Upper lobe of left lung (tissue), 4 donors: ENCODE data around the gene GH2.
"Not testable (repeated sequence)": the region's sequence is repeated elsewhere in the genome, so short reads cannot be mapped to it uniquely, and the experiment has no call there.

ENCODE experiments used
- EP300 ChIP-seq, 4 donors: sonication (generic); formaldehyde crosslinking; IDR thresholded peaks; one replicate each; pipeline ENCODE4 v1.5.1; 2017; ENCODE audit warnings: antibody characterized with exemption in 4 of 4, control low read depth in 2 of 4
- POLR2A ChIP-seq, 4 donors: fragments of 450-650 bp; IDR thresholded peaks; one replicate each; pipeline ENCODE4 v1.5.1; 2016 to 2017; ENCODE audit warnings: antibody characterized with exemption in 4 of 4, mild to moderate bottlenecking in 2 of 4
- TF ChIP-seq, protein P1 (sequence below), 6 experiments: fragments of 450-650 bp in 4 of 6; fragments of 200-600 bp in 2 of 6; sonication (generic) in 2 of 6; IDR thresholded peaks; one replicate each; pipeline ENCODE4 v1.5.1; 2016 to 2019; ENCODE audit warnings: antibody characterized with exemption in 6 of 6

DNA sequence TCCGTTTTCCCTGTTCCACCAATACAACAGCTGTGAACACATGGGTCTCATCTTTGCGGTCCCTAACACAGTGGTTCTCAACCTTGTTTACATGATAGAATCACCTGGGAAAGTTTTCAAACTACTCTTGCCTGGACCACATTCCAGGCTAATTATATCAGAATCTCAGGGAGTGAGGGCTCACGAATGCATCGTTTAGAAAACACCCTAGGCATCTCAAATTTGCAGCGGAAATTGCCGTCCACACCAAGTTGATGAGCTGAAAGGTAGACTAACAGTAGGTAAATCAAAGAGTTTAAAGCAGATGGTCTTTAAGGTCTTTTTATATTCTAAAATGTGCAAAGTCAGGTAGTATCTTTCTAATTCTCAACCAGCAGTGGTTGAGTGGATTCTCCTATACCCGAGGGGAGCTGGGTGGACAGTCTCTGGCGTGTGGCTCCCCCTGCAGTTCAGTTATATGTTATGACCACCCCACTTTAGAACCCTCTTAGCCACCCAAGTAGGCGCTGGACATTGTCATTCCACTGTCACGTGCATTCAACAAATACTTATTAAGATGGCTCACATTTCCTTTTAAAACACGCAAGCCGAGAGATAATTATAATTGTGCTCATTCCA is 25.5 kb upstream of the GH2 start:
- TF ChIP-seq POLR2A, EP300 (IDR thresholded peaks at IDR 0.05): not testable (repeated sequence)
- TF ChIP-seq, protein P1, sequence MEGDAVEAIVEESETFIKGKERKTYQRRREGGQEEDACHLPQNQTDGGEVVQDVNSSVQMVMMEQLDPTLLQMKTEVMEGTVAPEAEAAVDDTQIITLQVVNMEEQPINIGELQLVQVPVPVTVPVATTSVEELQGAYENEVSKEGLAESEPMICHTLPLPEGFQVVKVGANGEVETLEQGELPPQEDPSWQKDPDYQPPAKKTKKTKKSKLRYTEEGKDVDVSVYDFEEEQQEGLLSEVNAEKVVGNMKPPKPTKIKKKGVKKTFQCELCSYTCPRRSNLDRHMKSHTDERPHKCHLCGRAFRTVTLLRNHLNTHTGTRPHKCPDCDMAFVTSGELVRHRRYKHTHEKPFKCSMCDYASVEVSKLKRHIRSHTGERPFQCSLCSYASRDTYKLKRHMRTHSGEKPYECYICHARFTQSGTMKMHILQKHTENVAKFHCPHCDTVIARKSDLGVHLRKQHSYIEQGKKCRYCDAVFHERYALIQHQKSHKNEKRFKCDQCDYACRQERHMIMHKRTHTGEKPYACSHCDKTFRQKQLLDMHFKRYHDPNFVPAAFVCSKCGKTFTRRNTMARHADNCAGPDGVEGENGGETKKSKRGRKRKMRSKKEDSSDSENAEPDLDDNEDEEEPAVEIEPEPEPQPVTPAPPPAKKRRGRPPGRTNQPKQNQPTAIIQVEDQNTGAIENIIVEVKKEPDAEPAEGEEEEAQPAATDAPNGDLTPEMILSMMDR (IDR thresholded peaks at IDR 0.05): not testable (repeated sequence)
